PC-3 (cell line): ENCODE results near the gene UNC93B1. TPM values are rescaled to one million over a fixed set of nuclear protein-coding genes. Genes with fewer than 3 reads are reported as not detected.

ENCODE experiments used
- ATAC-seq: fragments of 200-7000 bp; cut with Tn5 transposase; 2 replicates; pipeline ENCODE4 v1.9.1; 2020; ENCODE audit warnings: mild to moderate bottlenecking, moderate library complexity
- BruUV-seq: library from RNA; stranded (reverse); fragments of 400-500 nt; replicated peaks from 2 replicates; lab custom pipeline; 2021; lab: Mats Ljungman, UMichigan
- CTCF ChIA-PET: fragments of 300-600 bp; sonication (Branson Sonifier 250); formaldehyde crosslinking; loops from one replicate; lab custom pipeline; 2022; ENCODE audit warnings: antibody characterized with exemption; lab: Charles Lee
- POLR2A ChIA-PET: fragments of 300-600 bp; sonication (Branson Sonifier 250); formaldehyde crosslinking; loops from one replicate; lab custom pipeline; 2022; ENCODE audit warnings: antibody characterized with exemption; ENCODE audit not compliant: unreplicated experiment; lab: Charles Lee
- DNase-seq: peaks from one replicate; pipeline ENCODE4 v3.0.0-alpha.2; 2015
- H2AFZ ChIP-seq: fragments of 300-600 bp; sonication (generic); 2 replicates; pipeline ENCODE4 v1.6.0; 2016; ENCODE audit warnings: antibody characterized with exemption, low read length
- H3F3A ChIP-seq: fragments of 300-600 bp; sonication (generic); one replicate; pipeline ENCODE4 v1.6.0; 2017; ENCODE audit warnings: antibody characterized with exemption, low read length, control low read depth, mild to moderate bottlenecking; ENCODE audit not compliant: unreplicated experiment
- H3K27ac ChIP-seq: fragments of 300-600 bp; sonication (generic); 2 replicates; pipeline ENCODE4 v1.5.1; 2016; ENCODE audit warnings: mild to moderate bottlenecking, low read length
- H3K27me3 ChIP-seq: fragments of 300-600 bp; sonication (generic); 2 replicates; pipeline ENCODE4 v1.6.1; 2016; ENCODE audit warnings: low read length, mixed read lengths
- H3K36me3 ChIP-seq: fragments of 300-600 bp; sonication (generic); 2 replicates; pipeline ENCODE4 v1.6.1; 2016; ENCODE audit warnings: low read depth, mixed run types, low read length, mixed read lengths
- H3K4me1 ChIP-seq: fragments of 300-600 bp; sonication (generic); 2 replicates; pipeline ENCODE4 v1.5.1; 2016; ENCODE audit warnings: low read length; ENCODE audit not compliant: insufficient read depth
- H3K4me2 ChIP-seq: fragments of 300-600 bp; sonication (generic); 2 replicates; pipeline ENCODE4 v1.6.0; 2016; ENCODE audit warnings: low read length
- H3K4me3 ChIP-seq: fragments of 300-600 bp; sonication (generic); 2 replicates; pipeline ENCODE4 v1.5.1; 2016; ENCODE audit warnings: mild to moderate bottlenecking, low read length, mixed read lengths
- H3K79me2 ChIP-seq: fragments of 300-600 bp; sonication (generic); 2 replicates; pipeline ENCODE4 v1.6.1; 2017; ENCODE audit warnings: low read length, mixed read lengths
- H3K9ac ChIP-seq: fragments of 300-600 bp; sonication (generic); 2 replicates; pipeline ENCODE4 v1.6.0; 2016; ENCODE audit warnings: mild to moderate bottlenecking, low read length
- H3K9me2 ChIP-seq: fragments of 300-600 bp; sonication (generic); replicated peaks from 2 replicates; pipeline ENCODE4 v1.6.1; 2016; ENCODE audit warnings: mixed run types, low read length, mixed read lengths
- H3K9me3 ChIP-seq: fragments of 300-600 bp; sonication (generic); 2 replicates; pipeline ENCODE4 v1.6.1; 2016; ENCODE audit warnings: low read length, mixed read lengths
- H4K20me1 ChIP-seq: fragments of 300-600 bp; sonication (generic); 2 replicates; pipeline ENCODE4 v1.6.1; 2016; ENCODE audit warnings: low read length, mixed read lengths
- EZH2 ChIP-seq: fragments of 300-600 bp; sonication (generic); IDR thresholded peaks from one replicate; pipeline ENCODE4 v1.6.1; 2017; ENCODE audit warnings: antibody characterized with exemption, mild to moderate bottlenecking, low read length; ENCODE audit not compliant: unreplicated experiment
- EZH2phosphoT487 ChIP-seq: fragments of 300-600 bp; sonication (generic); IDR thresholded peaks from 2 replicates; pipeline ENCODE4 v1.6.1; 2018; ENCODE audit warnings: mild to moderate bottlenecking, antibody characterized with exemption, low read length, borderline replicate concordance
- intact Hi-C: fragments of 100-400 bp; cut with micrococcal nuclease; formaldehyde crosslinking; loops from 2 replicates; pipeline ENCODE4 v1.9.0; 2023
- total RNA-seq: library from RNA; depleted of rRNA; stranded (reverse); fragments of >200 nt; gene quantifications from 2 replicates; pipeline ENCODE4 v1.2.3, GENCODE V29; 2014
- TF ChIP-seq, protein P1 (sequence below): fragments of 300-600 bp; sonication (generic); conservative IDR thresholded peaks from 2 replicates; pipeline ENCODE4 v1.5.1; 2017; ENCODE audit warnings: antibody characterized with exemption, low read depth, mild to moderate bottlenecking, low read length

UNC93B1 gene
- total RNA-seq, 1 experiment from 2014 or later = 66.8 TPM

DNA sequence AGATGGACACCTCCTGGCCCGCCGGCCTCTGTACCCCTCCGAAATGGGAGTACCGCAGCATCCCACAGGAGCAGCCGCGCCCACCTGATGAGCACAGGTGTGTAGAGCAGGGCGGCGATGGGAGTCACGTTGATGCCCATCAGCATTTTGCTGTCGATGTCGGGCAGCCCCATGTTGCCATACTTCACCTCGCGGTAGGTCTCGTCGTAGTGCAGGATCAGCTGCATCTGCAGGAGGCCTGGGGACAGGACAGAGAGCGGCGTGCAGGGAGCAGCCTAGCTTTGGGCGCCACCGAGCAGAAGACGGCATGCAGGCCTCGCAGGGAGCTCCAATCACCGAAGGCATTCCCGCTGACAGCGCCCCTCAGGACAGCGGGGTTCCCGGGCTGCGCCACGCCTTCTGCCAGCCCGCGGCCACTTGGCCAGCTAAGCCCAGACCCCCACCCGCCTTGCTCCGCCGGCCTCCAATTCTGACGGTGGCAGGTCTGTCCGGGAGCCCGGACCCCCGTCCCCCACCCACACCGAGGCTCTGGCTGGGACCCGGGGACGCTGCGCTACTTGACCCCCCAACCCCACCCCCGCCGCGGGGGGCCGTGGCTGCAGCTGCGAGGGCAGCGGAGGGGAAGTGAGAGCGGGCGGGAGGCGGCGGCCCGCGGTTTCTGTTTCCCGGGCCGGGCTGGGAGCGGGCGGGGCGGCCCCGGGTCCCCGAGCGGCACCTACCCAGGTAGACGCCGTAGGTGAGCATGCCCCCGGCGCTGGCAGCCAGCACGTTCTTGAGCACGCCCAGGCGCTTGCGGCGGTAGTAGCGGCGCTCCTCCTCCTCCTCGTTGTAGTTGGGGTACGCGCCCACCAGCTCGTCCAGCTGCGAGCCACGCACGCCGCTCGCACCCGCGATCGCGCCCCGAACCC lies 705 bp downstream of the UNC93B1 start:
- Histone ChIP-seq H2AFZ (peak overlapping the region; percentile 85), H3K9ac (peak overlapping the region; percentile 65), H3K4me1 (peaks cover 13% of the 10 kb centered on the region; the same call in 1 of the 2 replicates), H3K9me3 (no peaks in the 10 kb centered on the region), H4K20me1 (no peaks in the 10 kb centered on the region), H3K27ac (no peak overlapping the region), H3K4me3 (peak overlapping the region; percentile 83), H3F3A (no peaks in the 10 kb centered on the region), H3K27me3 (no peaks in the 10 kb centered on the region), H3K79me2 (no peaks in the 10 kb centered on the region), H3K4me2 (peak overlapping the region; percentile 99), H3K9me2 (no peaks in the 10 kb centered on the region), H3K36me3 (no peaks in the 10 kb centered on the region)
- CTCF ChIA-PET = no interaction called here
- TF ChIP-seq EZH2phosphoT487 (no peak), EZH2 (no peak)
- TF ChIP-seq, protein P1, sequence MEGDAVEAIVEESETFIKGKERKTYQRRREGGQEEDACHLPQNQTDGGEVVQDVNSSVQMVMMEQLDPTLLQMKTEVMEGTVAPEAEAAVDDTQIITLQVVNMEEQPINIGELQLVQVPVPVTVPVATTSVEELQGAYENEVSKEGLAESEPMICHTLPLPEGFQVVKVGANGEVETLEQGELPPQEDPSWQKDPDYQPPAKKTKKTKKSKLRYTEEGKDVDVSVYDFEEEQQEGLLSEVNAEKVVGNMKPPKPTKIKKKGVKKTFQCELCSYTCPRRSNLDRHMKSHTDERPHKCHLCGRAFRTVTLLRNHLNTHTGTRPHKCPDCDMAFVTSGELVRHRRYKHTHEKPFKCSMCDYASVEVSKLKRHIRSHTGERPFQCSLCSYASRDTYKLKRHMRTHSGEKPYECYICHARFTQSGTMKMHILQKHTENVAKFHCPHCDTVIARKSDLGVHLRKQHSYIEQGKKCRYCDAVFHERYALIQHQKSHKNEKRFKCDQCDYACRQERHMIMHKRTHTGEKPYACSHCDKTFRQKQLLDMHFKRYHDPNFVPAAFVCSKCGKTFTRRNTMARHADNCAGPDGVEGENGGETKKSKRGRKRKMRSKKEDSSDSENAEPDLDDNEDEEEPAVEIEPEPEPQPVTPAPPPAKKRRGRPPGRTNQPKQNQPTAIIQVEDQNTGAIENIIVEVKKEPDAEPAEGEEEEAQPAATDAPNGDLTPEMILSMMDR = no peak
- intact Hi-C loops = no loop called here
- ATAC-seq (peak; percentile 69), DNase-seq (peak; percentile 48)
- POLR2A ChIA-PET = no interaction called here
- no TSS peak for BruUV-seq

DNA sequence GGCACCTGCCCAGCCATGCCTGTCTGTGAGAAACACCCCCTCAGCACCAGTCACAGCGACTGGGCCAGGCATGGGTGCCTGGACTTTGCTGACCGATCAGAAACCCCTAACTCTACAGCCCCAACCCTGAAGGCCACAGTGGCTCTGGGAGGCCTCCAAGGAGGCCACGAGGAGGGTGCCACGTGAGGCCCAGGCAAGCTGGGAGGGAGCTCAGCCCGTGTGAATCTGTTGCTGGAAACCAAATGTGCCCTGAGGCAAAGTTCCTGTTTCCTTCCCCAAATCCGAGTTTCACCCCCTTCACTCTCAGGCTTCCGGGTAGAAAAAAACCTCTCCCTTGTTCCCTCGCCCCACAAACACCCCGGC lies 1.3 kb downstream of the UNC93B1 start:
- Histone ChIP-seq H3K9me3 (no peaks in the 10 kb centered on the region), H3K4me2 (peak overlapping the region; percentile 99), H3K9ac (no peak overlapping the region), H3K36me3 (no peaks in the 10 kb centered on the region), H3K4me1 (peaks cover 13% of the 10 kb centered on the region; the same call in 1 of the 2 replicates), H4K20me1 (no peaks in the 10 kb centered on the region), H3K9me2 (no peaks in the 10 kb centered on the region), H3K27ac (no peak overlapping the region), H3K4me3 (peak overlapping the region; percentile 83; the same call in 1 of the 2 replicates), H3F3A (no peaks in the 10 kb centered on the region), H2AFZ (peak overlapping the region; percentile 19; the same call in 1 of the 2 replicates), H3K79me2 (no peaks in the 10 kb centered on the region), H3K27me3 (no peaks in the 10 kb centered on the region)
- ChIA-PET POLR2A (no interaction called here), CTCF (no interaction called here)
- ATAC-seq (no peak), DNase-seq (no peak)
- BruUV-seq = no TSS peak
- intact Hi-C loops = no loop called here
- TF ChIP-seq EZH2phosphoT487 = no peak
- TF ChIP-seq, protein P1 = no peak
- TF ChIP-seq EZH2 = no peak

- no peak overlapping the region for H2AFZ ChIP-seq
- BruUV-seq = no TSS peak
- TF ChIP-seq EZH2 = no peak
- no peak overlapping the region for H3K4me3 ChIP-seq
- H3K36me3 ChIP-seq = no peaks in the 10 kb centered on the region
- H3K9me2 ChIP-seq = no peaks in the 10 kb centered on the region
- no peak overlapping the region for H3K27ac ChIP-seq
- ChIA-PET POLR2A (no interaction called here), CTCF (no interaction called here)
- no peaks in the 10 kb centered on the region for H3K27me3 ChIP-seq
- H3K79me2 ChIP-seq = no peaks in the 10 kb centered on the region
- H4K20me1 ChIP-seq = no peaks in the 10 kb centered on the region
- intact Hi-C loops = no loop called here
- ATAC-seq (no peak), DNase-seq (no peak)
- H3F3A ChIP-seq = no peaks in the 10 kb centered on the region
- peaks cover 13% of the 10 kb centered on the region; the same call in 1 of the 2 replicates for H3K4me1 ChIP-seq
- H3K4me2 ChIP-seq = no peak overlapping the region
- no peak overlapping the region for H3K9ac ChIP-seq
- no peaks in the 10 kb centered on the region for H3K9me3 ChIP-seq
Observed at GRCh38 chr11:67999704-68000103, 4.2 kb downstream of the UNC93B1 start.
